Astrocyte of the spinal cord (primary cell): ENCODE measurements around the gene DUS1L.

ENCODE experiments used
- DNase-seq: peaks from one replicate; pipeline ENCODE4 v3.0.0; 2011; ENCODE audit warnings: low read depth, low spot score
- H3K4me3 ChIP-seq: 2 replicates; pipeline ENCODE4 v1.5.1; 2011; ENCODE audit warnings: low read depth, mild to moderate bottlenecking, low read length, moderate library complexity
- in situ Hi-C: cut with HindIII; loops from 2 replicates; pipeline ENCODE4 v1.10.0; 2017; ENCODE audit warnings: low sequenced_read_pairs
- TF ChIP-seq, protein P1 (sequence below): IDR thresholded peaks from 2 replicates; pipeline ENCODE4 v1.5.1; 2012; ENCODE audit warnings: low read depth, mild to moderate bottlenecking, low read length, inconsistent platforms

DUS1L gene

GRCh38 chr17:82065638-82066303 is at the start of gene DUS1L:
DUS1L (minus strand) TSS chr17:82065804; CDS start chr17:82065059, 745 bp downstream.
- in situ Hi-C loops: no loop called here
- peak within 1 kb of the TSS; percentile 70 for H3K4me3 ChIP-seq
- DNase-seq: peak; percentile 45
- TF ChIP-seq, protein P1, sequence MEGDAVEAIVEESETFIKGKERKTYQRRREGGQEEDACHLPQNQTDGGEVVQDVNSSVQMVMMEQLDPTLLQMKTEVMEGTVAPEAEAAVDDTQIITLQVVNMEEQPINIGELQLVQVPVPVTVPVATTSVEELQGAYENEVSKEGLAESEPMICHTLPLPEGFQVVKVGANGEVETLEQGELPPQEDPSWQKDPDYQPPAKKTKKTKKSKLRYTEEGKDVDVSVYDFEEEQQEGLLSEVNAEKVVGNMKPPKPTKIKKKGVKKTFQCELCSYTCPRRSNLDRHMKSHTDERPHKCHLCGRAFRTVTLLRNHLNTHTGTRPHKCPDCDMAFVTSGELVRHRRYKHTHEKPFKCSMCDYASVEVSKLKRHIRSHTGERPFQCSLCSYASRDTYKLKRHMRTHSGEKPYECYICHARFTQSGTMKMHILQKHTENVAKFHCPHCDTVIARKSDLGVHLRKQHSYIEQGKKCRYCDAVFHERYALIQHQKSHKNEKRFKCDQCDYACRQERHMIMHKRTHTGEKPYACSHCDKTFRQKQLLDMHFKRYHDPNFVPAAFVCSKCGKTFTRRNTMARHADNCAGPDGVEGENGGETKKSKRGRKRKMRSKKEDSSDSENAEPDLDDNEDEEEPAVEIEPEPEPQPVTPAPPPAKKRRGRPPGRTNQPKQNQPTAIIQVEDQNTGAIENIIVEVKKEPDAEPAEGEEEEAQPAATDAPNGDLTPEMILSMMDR: no peak

DNA sequence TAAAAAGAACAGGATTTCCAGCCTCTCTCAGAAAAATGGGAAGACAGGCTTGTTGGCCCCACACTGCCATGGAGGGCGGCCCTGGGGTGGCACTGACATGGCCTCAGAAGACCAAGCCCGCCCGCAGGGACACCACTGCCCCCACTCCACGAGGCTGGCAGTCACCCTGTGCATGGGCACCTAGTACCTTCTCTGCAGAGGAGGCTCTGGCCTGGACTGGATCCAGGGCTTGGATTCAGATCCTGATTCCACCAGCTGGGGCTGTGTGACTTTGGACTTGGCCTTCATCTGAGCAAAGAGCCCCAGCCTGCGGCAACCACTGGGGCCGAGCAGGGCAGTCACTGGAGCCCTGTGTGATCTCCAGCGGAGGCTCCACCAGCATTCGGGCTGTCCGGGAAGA is 49.3 kb upstream of the DUS1L start:
- in situ Hi-C loops: no loop called here
- TF ChIP-seq, protein P1: no peak
- H3K4me3 ChIP-seq: no peak overlapping the region
- DNase-seq: no peak

GRCh38 chr17:82114447-82114846 is 48.8 kb upstream of the DUS1L start:
- in situ Hi-C loops: no loop called here
- TF ChIP-seq, protein P1: no peak
- no peak for DNase-seq
- no peak overlapping the region for H3K4me3 ChIP-seq

DNA sequence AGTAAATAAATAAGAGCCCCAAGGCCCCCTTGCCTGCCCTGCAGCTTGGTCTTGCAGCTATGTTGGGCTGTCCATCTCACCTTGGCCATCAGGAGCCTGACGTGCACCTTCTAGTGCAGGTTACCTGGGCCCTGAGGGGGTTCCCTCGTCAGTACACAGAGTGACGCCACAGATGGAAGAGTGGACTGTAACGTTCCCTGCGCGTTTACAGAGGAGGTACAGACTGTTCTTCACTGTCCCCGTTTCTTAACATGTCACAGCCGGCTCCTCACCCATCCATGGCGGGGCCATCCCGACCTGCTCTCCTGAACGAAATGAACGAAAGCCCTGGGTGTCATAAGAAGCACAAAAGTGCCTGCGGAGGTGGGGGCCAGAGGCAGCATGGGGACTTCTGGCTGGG is 48.3 kb upstream of the DUS1L start:
- no peak for DNase-seq
- in situ Hi-C loops: no loop called here
- no peak overlapping the region for H3K4me3 ChIP-seq
- TF ChIP-seq, protein P1: no peak

GRCh38 chr17:82113422-82113821 is 47.8 kb upstream of the DUS1L start:
- TF ChIP-seq, protein P1: no peak
- in situ Hi-C loops: no loop called here
- no peak overlapping the region for H3K4me3 ChIP-seq
- no peak for DNase-seq

GRCh38 chr17:82112914-82113311 is 47.3 kb upstream of the DUS1L start:
- TF ChIP-seq, protein P1: no peak
- no peak overlapping the region for H3K4me3 ChIP-seq
- in situ Hi-C loops: no loop called here
- DNase-seq: no peak
